Activated T-cell treated with anti-CD3 and anti-CD28 coated beads, Interleukin-2, amount 50 U/mL, for 48 hours (primary cell): ENCODE results near the gene CSMD2.
"Not testable (repeated sequence)": the region's sequence is repeated elsewhere in the genome, so short reads cannot be mapped to it uniquely, and the experiment has no call there.

Source experiments
- DNase-seq, 2 experiments: peaks; one replicate each; pipeline ENCODE4 v3.0.0-alpha.2; 2020

The CSMD2 gene

DNA sequence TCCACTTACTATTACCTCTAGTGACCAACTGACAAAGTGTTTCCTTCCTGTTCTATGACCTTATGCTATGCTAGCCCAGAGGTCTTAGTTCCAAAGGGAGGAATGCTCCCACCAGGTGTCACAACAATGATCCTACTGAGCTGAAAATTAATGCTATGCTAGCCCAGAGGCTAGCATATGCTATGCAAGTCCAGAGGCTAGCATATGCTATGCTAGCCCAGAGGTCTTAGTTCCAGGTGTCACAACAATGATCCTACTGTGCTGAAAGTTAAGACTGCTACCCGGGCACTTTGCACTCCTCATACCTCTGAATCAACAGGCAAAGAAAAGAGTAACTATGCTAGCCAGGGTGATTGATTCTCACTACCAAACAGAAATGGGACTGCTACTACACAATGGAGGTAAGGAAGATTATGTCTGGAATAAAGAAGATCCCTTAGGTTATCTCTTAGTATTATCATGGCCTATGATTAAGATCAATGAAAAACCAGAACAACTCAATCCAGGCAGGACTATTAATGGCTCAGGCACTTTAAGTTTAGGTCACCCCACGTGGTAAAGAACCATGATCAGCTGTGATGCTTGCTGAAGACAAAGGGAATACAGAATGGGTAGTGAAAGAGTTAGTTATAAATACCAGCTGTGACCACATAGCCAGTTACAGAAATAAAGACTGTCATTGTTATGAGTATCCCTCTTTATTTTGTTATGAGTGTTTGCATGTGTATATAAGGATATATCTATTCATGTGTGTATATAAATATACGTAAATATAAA lies 114.1 kb downstream of the CSMD2 start:
- no peak for DNase-seq

GRCh38 chr1:34049994-34050393 lies 115.0 kb downstream of the CSMD2 start:
- DNase-seq, result no peak

DNA sequence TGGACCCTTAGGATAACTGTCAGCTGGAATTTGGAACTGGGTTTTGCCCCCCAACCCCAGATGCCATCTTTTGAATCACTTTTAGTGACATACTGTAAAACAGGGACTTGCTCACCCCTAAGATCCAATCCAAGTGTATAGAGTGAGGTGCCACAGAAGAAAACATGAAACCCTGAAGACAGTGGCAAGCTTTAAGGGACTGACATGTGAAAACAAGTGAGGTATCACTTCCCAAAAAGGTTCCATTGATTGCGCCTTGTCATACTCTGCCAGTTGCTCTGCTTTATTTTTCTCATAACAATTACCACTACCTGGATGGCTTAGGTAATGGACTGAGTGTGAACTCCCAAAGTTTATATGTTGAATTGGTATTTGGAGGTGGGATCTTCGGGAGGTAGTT lies 115.6 kb downstream of the CSMD2 start:
- DNase-seq, result no peak

DNA sequence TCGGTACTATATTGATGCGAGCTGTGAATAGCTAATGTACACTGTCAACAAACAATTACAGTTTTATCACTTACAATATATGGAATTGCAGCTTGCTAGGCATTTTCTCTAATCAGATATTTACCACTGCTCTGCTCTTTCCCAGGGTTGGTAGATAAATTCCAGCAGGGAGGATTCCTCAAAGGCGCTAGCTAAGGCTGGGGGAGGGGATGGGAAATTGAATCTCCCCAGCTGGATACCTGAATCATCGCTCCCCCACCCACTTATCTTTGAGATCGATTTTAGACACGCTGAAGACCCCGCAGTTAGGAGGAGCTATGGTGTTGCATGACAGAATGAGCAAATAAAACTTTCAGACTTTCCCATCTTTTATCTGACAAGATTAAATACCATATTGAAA lies 127.2 kb downstream of the CSMD2 start:
- DNase-seq, result no peak

- DNase-seq, result no peak
These were observed 127.9 kb downstream of the CSMD2 start for GRCh38 chr1:34037109-34037508.

DNA sequence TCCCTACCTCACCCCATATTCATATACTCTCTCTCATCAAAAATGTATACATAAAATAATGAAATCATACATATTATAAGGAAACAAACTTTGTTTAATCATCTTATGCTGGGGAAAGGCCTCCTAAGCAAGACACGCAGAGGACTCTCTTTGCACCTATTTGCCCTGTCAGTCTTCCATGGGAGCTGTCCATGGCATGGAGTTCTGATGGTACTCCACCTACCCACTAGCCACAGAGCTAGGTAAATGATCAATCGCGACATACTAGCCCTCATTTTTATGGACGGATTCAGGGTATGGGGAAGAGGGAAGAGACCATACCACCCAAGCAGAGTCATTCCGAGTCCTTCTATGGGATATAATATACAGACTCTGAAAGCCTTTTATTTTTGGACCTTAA lies 131.0 kb downstream of the CSMD2 start:
- no peak for DNase-seq

DNA sequence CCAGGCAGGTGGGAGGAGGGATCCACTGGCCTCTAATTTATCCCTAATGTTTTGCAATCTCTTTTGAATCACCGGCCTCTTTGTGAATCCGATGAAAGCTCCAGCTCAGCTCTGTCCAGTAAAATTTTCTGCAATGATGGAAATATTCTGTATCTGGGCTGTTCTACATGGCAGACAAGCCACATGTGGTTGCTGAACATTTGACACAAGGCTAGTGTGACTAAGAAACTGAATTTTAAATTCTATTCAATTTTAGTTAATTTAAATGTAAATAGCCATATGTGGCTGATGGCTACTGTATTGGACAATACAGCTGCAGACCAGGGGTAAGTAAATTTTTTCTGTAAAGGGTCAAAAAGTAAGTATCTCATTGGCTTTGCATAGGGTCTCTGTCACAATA lies 135.1 kb downstream of the CSMD2 start:
- DNase-seq, result no peak

GRCh38 chr1:34029515-34029914 lies 135.5 kb downstream of the CSMD2 start:
- DNase-seq, result no peak

DNA sequence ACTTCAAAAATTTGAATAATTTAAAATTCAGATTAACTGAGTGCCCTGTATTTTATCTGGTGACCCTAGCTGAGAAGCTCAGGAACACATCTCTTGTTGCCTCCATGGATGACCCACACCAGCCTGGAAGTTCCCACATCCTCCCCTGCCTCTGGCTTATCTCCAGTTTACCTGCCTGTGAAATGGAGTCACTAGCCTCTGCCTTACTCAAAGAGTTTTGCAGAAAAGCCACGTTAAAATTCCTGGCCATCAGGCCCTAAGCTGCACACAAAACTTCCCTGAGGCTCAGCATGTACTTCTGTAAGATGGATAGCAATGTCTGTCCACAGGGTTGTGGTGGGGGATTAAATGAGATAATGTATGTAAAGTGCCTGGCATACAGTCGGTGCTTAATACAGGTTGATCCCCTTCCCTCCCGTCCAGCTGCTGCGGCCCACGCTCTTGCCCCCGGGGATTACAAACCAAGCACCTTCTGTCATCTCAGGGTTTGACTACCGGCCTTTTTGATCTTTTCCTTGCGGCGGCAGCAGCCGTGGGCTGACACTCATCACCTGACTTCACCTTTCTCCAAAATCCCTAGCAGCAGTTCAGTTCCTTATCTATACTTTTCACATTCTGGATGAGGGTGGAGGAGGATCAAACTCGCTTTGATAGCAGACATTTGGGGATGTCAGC lies 136.5 kb downstream of the CSMD2 start:
- DNase-seq, result no peak

GRCh38 chr1:34025675-34026074 lies 139.4 kb downstream of the CSMD2 start:
- DNase-seq, result no peak

DNA sequence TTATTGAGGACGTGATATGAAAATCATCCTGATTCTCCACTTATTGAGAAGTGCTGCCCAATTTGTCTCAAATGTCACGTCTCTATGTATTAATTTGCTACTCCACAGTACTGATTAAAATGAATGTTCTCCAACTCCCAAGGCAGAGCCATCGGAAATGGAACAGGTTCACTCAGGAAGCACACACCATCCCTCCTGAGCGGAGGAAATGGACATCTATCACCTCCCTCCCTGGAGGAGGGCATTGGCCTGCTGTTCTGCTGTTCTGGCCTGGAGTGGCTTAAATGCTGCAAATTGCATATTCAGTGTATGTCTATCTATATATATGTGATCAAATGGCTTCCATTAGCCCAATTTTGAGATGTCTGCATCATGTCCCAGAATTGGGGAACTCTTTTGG lies 140.5 kb downstream of the CSMD2 start:
- no peak for DNase-seq

GRCh38 chr1:34019741-34020552 lies 145.1 kb downstream of the CSMD2 start:
- no peak for DNase-seq

- DNase-seq, result no peak
These were observed 146.7 kb downstream of the CSMD2 start for GRCh38 chr1:34018285-34018684.

GRCh38 chr1:34016281-34016680 lies 148.7 kb downstream of the CSMD2 start:
- not testable (repeated sequence) for DNase-seq

DNA sequence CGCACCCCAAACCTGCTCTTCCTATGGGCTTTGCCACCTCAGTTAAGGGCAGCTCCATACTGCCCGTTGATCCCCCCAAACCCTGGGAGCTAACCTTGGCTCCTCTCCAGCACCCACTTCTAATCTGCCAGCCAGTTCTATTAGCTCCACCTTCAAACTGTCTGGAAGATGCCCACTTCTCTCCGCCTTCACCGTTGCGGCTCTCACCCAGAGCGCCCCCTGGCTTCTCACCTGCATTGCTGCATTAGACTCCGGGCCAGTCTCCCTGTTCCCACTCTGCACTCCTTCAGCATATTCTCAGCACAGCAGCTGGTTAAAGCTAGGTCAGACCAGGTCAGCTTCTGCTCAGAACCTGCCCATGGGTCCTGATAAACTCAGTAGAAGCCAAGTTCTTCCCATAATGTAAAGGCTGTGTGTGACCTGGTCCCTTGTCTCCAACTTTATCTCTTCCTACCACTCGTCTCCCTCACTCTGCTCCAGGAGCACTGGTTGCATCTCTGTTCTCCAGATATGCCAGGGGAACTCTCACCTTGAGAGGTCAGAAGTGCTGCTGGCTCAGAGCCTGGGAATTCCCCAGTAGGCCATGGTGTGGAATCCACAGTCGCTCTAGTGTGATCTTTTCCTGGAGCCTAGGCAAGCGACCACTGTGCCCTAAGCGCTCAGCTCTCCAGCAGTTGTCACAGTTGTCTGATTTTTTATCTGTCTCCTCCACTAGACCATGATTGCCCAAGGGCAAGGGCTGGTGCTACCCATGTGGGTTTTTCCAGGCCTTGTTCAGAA lies 150.9 kb downstream of the CSMD2 start:
- peak; percentile 26 to 27 for DNase-seq

GRCh38 chr1:34013136-34013535 lies 151.9 kb downstream of the CSMD2 start:
- no peak for DNase-seq

GRCh38 chr1:34009340-34009985 lies 155.6 kb downstream of the CSMD2 start:
- DNase-seq, result no peak

GRCh38 chr1:34007760-34008159 lies 157.3 kb downstream of the CSMD2 start:
- DNase-seq, result no peak

DNA sequence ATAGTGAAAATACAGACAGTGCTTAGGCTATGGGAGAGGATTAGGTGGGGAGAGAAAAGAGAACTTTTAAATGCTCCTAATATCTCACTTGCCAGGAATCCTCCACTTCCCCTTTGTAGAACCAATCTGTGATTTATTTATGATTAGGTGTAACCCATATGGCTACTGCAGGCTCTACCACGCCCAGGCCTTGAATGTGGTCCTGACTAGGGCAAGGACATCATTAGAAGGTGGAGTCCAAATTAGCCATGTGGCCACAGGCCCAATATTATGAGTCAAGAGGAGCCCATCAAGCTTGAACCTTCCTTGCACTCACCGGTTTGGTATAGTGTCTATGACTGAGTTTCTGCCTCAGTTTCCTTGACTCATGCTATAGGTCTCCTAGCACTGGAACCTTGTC lies 159.7 kb downstream of the CSMD2 start:
- DNase-seq, result no peak

GRCh38 chr1:34002810-34003209 lies 162.2 kb downstream of the CSMD2 start:
- no peak for DNase-seq

DNA sequence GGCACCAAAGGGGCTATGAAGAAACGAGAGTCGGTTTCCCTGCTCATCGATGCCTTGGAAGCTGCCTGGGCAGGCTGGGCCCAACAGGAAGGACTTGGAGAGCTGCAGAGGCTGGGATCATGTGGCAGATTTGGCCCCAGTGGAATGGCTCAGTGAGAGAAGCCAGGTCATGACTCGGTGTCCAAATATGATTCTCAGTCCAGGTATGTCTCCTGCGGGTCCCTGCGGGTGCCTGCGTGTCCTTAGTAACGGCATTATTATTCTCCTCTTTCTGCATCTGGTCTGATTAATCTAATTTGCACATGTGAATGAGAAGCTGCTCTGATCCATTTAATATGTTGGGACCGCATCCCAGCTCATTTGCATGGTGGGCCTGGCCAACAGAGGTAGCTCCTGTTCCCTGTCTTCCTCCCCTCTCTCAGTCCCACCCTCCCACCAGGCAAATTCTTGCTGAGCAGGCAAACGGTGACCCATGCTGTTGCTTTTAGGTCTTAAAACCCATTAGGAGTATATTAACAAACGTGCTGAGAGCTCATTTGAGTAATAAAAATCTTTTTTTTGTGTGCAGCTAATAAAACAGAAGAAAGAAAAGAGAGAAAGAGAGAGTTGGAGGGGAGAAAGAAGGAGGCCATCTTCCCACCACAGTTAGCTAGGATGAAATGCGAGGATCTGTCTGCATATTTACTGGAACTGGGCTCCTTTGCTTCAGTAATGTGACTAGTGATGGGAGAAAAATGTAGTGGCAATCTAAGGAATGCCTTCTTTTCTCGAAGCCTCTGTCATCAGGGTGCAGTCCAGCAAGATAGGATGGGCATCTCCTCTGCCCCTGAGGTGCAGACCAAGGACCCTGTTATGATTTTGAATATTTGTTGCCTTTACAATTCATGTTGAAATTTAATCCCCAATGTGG lies 167.6 kb downstream of the CSMD2 start:
- DNase-seq, result no peak
